GM18507 (cell line): ENCODE results near the gene NEK6.

Source experiments
- DNase-seq: peaks from one replicate; pipeline ENCODE4 v3.0.0; 2011; ENCODE audit warnings: low read depth; ENCODE audit not compliant: insufficient read length; ENCODE audit errors: extremely low spot score
- FAIRE-seq: peaks from 2 replicates; lab custom pipeline; 2011; peaks lifted over from hg19 to GRCh38; lab: Jason Lieb, UNC

NEK6 gene

GRCh38 chr9:124291801-124292396 is 34.1 kb downstream of the NEK6 start:
- DNase-seq (peak; percentile 50), FAIRE-seq (peak; percentile 77)

- no peak for FAIRE-seq
- no peak for DNase-seq
These were observed 35.2 kb downstream of the NEK6 start for GRCh38 chr9:124292696-124293593.

GRCh38 chr9:124293718-124294506 is 36.2 kb downstream of the NEK6 start:
- FAIRE-seq: no peak

GRCh38 chr9:124295159-124295794 is 37.5 kb downstream of the NEK6 start:
- DNase-seq (no peak), FAIRE-seq (no peak)

More at GRCh38 chr9:124293718-124294506, 36.2 kb downstream of the NEK6 start:
- DNase-seq: no peak

- FAIRE-seq (no peak), DNase-seq (no peak)
These were observed 38.3 kb downstream of the NEK6 start for GRCh38 chr9:124296094-124296493.

- FAIRE-seq: no peak
These were observed 39.2 kb downstream of the NEK6 start for GRCh38 chr9:124296796-124297550.

GRCh38 chr9:124297551-124297901 is 39.8 kb downstream of the NEK6 start:
- DNase-seq (no peak), FAIRE-seq (no peak)

More at GRCh38 chr9:124296796-124297550, 39.2 kb downstream of the NEK6 start:
- DNase-seq: no peak

GRCh38 chr9:124297915-124298645 is 40.3 kb downstream of the NEK6 start:
- FAIRE-seq (no peak), DNase-seq (no peak)

- FAIRE-seq (no peak), DNase-seq (no peak)
These were observed 41.0 kb downstream of the NEK6 start for GRCh38 chr9:124298646-124299235.

GRCh38 chr9:124299515-124300090 is 41.9 kb downstream of the NEK6 start:
- FAIRE-seq (no peak), DNase-seq (no peak)

GRCh38 chr9:124300312-124300711 is 42.6 kb downstream of the NEK6 start:
- FAIRE-seq (no peak), DNase-seq (no peak)

- DNase-seq (no peak), FAIRE-seq (no peak)
These were observed 45.2 kb downstream of the NEK6 start for GRCh38 chr9:124302921-124303320.

GRCh38 chr9:124303762-124304161 is 46.0 kb downstream of the NEK6 start:
- DNase-seq: no peak
- FAIRE-seq: no peak

GRCh38 chr9:124304285-124304684 is 46.5 kb downstream of the NEK6 start:
- FAIRE-seq: no peak
- no peak for DNase-seq

GRCh38 chr9:124306098-124306735 is 48.5 kb downstream of the NEK6 start:
- FAIRE-seq (no peak), DNase-seq (no peak)

GRCh38 chr9:124307379-124308030 is 49.8 kb downstream of the NEK6 start:
- no peak for DNase-seq
- FAIRE-seq: no peak
